ENCODE data around the gene SLCO1B3. TPM values are rescaled to one million over a fixed set of nuclear protein-coding genes. Genes with fewer than 3 reads are reported as not detected.

Gene SLCO1B3
- total and polyA plus RNA-seq, 2 of the 8 experiments (the other 6 are each of a cell fraction or from before 2014, with no cell fraction given) = not detected

GRCh38 chr12:20885552-20885951, 75.0 kb downstream of the SLCO1B3 start:
- Histone ChIP-seq H3K9ac (replicated peaks in 1 of 4; ENCODE audit: extremely low read depth in 1 of 4, low read depth in 3 of 4, low read length in 3 of 4) (no peak overlapping the region), H4K91ac (replicated peaks; ENCODE audit: insufficient read length, low read length) (no peak overlapping the region), H3K4ac (replicated peaks; ENCODE audit: insufficient read length, low read depth, low read length) (no peak overlapping the region), H4K8ac (ENCODE audit: extremely low read depth, insufficient read depth, low read length) (no peak overlapping the region), H2AK5ac (ENCODE audit: low read depth, low read length) (no peak overlapping the region), H3K18ac (ENCODE audit: extremely low read depth, low read length) (no peak overlapping the region), H2BK12ac (ENCODE audit: low read depth, low read length) (no peak overlapping the region), H2BK5ac (ENCODE audit: low read depth, low read length) (no peak overlapping the region), H3K36me3 (ENCODE audit: control insufficient read depth in 2 of 4, insufficient read depth in 4 of 4, low read length in 3 of 4) (no peaks in the 10 kb centered on the region), H2BK15ac (ENCODE audit: low read length) (no peak overlapping the region), H3K23ac (ENCODE audit: insufficient read length) (no peak overlapping the region), H3K23me2 (ENCODE audit: low read depth, low read length) (no peaks in the 10 kb centered on the region), H3K9me3 (ENCODE audit: insufficient read depth in 2 of 2, low read depth in 1 of 2, low read length in 1 of 2) (no peaks in the 10 kb centered on the region), H3K14ac (ENCODE audit: insufficient read length) (no peak overlapping the region), H3K4me1 (replicated peaks in 1 of 4; ENCODE audit: control insufficient read depth in 3 of 4, insufficient read depth in 4 of 4, low read length in 3 of 4) (no peaks in the 10 kb centered on the region), H3K27me3 (replicated peaks in 1 of 4; ENCODE audit: control insufficient read depth in 3 of 4, extremely low read depth in 1 of 4, insufficient read depth in 3 of 4, low read length in 3 of 4) (no peaks in the 10 kb centered on the region), H3K27ac (ENCODE audit: low read depth, low read length) (no peak overlapping the region), H3K4me2 (ENCODE audit: insufficient read depth in 1 of 2, low read depth in 2 of 2, low read length in 2 of 2) (no peak overlapping the region), H2BK20ac (ENCODE audit: low read length) (no peak overlapping the region), H2AFZ (ENCODE audit: low read length) (no peak overlapping the region), H3K4me3 (ENCODE audit: extremely low read depth in 1 of 4, insufficient read depth in 2 of 4, low read depth in 3 of 4, low read length in 4 of 4) (no peak overlapping the region), H2BK120ac (replicated peaks; ENCODE audit: low read depth, low read length) (no peak overlapping the region), H3K79me2 (ENCODE audit: control insufficient read depth in 1 of 2, insufficient read depth in 2 of 2, low read length in 2 of 2) (no peaks in the 10 kb centered on the region), H4K5ac (ENCODE audit: insufficient read length, low read depth, low read length) (no peak overlapping the region), H3K79me1 (ENCODE audit: low read depth, low read length) (no peaks in the 10 kb centered on the region), H3K56ac (replicated peaks; ENCODE audit: insufficient read length, low read depth, low read length) (no peak overlapping the region), H4K20me1 (replicated peaks in 1 of 2; ENCODE audit: control insufficient read depth in 1 of 2, insufficient read depth in 2 of 2, low read length in 2 of 2) (no peaks in the 10 kb centered on the region)
- ChIA-PET POLR2A (ENCODE audit: partially characterized antibody) (no interaction called here), CTCF (ENCODE audit: partially characterized antibody) (no interaction called here)
- DNase-seq (ENCODE audit: low read depth in 1 of 2, low spot score in 2 of 2) (no peak), FAIRE-seq (no peak)
- 83% methylated on average over 2 of the region's 2 CpGs; no CpG with 5 or more reads in 1 of the 2 experiments for WGBS, 2 experiments (ENCODE audit: extremely low coverage in 1 of 2, insufficient coverage in 1 of 2, insufficient read length in 1 of 2, insufficient replicate concordance in 2 of 2, low coverage in 1 of 2, low lambda C conversion rate in 2 of 2, missing lambda C conversion rate in 1 of 2)
- TF ChIP-seq YY1 (IDR thresholded peaks at IDR 0.05; ENCODE audit: low read depth, low read length) (no peak), MAX (IDR thresholded peaks at IDR 0.05) (no peak), ASH2L (IDR thresholded peaks at IDR 0.05; ENCODE audit: low read length) (no peak), SIX5 (IDR thresholded peaks at IDR 0.05; ENCODE audit: low read depth, low read length) (no peak)

Measured in H1 (cell line).